GM23338 (cell line): ENCODE data around the gene LCMT1.

ENCODE experiments used
- CREB1 ChIP-seq: fragments of 250-450 bp; sonication (Bioruptor Pico); IDR thresholded peaks from 2 replicates; pipeline ENCODE4 v1.5.0; 2020; ENCODE audit warnings: low read depth, mild to moderate bottlenecking, moderate library complexity
- EZH2 ChIP-seq: fragments of 200-600 bp; sonication (generic); IDR thresholded peaks from one replicate; pipeline ENCODE4 v1.8.0; 2017; ENCODE audit warnings: antibody characterized with exemption, mild to moderate bottlenecking, low read depth; ENCODE audit not compliant: unreplicated experiment
- EZH2phosphoT487 ChIP-seq: fragments of 200-600 bp; sonication (generic); IDR thresholded peaks from one replicate; pipeline ENCODE4 v1.8.1; 2018; ENCODE audit warnings: antibody characterized with exemption; ENCODE audit not compliant: unreplicated experiment
- POLR2AphosphoS5 ChIP-seq: IDR thresholded peaks from 2 replicates; pipeline ENCODE4 v1.6.1; 2016; ENCODE audit warnings: antibody characterized with exemption, low read depth
- ZNF114 ChIP-seq: fragments of 250-450 bp; sonication (Bioruptor Pico); IDR thresholded peaks from 2 replicates; pipeline ENCODE4 v1.5.0; 2020; ENCODE audit warnings: mild to moderate bottlenecking, moderate library complexity
- TF ChIP-seq, protein P1 (sequence below), 2 experiments: fragments of 200-600 bp in 1 of 2; sonication (generic) in 1 of 2; conservative IDR thresholded peaks; 2 replicates each; pipeline versions ENCODE4 v1.5.1 to v1.6.1; 2016 to 2017; ENCODE audit warnings: antibody characterized with exemption in 2 of 2, low read depth in 2 of 2, mild to moderate bottlenecking in 2 of 2, moderate library complexity in 1 of 2
- TF ChIP-seq, protein P2 (sequence below): IDR thresholded peaks from one replicate; pipeline ENCODE4 v1.6.1; 2018; ENCODE audit warnings: antibody characterized with exemption; ENCODE audit not compliant: unreplicated experiment

DNA sequence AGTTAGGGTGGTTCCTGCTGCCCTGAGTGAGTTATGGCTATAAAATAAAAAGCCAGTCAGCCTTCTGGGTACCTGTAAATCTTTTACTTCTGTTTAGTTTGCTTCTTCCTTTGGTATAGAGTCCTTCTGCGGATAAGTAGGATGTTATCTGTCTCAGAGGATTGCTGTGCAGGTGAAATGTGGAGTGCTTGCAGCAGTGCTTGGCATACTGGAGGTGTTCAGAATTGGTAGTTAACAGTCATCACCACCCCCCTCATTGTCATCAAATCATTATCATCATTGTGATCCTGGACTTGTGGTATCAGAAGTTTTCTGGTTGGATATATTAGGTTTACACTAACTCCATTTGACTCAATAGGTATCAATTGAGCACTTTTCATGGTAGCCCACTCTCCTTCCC, 2.6 kb downstream of the LCMT1 start:
- TF ChIP-seq, protein P1, sequence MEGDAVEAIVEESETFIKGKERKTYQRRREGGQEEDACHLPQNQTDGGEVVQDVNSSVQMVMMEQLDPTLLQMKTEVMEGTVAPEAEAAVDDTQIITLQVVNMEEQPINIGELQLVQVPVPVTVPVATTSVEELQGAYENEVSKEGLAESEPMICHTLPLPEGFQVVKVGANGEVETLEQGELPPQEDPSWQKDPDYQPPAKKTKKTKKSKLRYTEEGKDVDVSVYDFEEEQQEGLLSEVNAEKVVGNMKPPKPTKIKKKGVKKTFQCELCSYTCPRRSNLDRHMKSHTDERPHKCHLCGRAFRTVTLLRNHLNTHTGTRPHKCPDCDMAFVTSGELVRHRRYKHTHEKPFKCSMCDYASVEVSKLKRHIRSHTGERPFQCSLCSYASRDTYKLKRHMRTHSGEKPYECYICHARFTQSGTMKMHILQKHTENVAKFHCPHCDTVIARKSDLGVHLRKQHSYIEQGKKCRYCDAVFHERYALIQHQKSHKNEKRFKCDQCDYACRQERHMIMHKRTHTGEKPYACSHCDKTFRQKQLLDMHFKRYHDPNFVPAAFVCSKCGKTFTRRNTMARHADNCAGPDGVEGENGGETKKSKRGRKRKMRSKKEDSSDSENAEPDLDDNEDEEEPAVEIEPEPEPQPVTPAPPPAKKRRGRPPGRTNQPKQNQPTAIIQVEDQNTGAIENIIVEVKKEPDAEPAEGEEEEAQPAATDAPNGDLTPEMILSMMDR (conservative IDR thresholded peaks at IDR 0.05; ENCODE audit: low read depth in 2 of 2) = no peak
- TF ChIP-seq EZH2 (no peak), CREB1 (CRISPR knock-in tag) (no peak), POLR2AphosphoS5 (no peak), EZH2phosphoT487 (no peak), ZNF114 (no peak)
- TF ChIP-seq, protein P2, sequence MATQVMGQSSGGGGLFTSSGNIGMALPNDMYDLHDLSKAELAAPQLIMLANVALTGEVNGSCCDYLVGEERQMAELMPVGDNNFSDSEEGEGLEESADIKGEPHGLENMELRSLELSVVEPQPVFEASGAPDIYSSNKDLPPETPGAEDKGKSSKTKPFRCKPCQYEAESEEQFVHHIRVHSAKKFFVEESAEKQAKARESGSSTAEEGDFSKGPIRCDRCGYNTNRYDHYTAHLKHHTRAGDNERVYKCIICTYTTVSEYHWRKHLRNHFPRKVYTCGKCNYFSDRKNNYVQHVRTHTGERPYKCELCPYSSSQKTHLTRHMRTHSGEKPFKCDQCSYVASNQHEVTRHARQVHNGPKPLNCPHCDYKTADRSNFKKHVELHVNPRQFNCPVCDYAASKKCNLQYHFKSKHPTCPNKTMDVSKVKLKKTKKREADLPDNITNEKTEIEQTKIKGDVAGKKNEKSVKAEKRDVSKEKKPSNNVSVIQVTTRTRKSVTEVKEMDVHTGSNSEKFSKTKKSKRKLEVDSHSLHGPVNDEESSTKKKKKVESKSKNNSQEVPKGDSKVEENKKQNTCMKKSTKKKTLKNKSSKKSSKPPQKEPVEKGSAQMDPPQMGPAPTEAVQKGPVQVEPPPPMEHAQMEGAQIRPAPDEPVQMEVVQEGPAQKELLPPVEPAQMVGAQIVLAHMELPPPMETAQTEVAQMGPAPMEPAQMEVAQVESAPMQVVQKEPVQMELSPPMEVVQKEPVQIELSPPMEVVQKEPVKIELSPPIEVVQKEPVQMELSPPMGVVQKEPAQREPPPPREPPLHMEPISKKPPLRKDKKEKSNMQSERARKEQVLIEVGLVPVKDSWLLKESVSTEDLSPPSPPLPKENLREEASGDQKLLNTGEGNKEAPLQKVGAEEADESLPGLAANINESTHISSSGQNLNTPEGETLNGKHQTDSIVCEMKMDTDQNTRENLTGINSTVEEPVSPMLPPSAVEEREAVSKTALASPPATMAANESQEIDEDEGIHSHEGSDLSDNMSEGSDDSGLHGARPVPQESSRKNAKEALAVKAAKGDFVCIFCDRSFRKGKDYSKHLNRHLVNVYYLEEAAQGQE = no peak
